HL-60 (cell line): ENCODE results near the gene PRDM16.

Experiments
- DNase-seq, 2 experiments: peaks; one replicate each; pipeline ENCODE4 v3.0.0-alpha.2; 2010 to 2020; ENCODE audit warnings: low read depth in 1 of 2, low spot score in 1 of 2
- H3K27ac ChIP-seq: fragments of 250-450 bp; sonication (Bioruptor Pico); replicated peaks from 2 replicates; pipeline ENCODE4 v1.5.1; 2020; ENCODE audit warnings: mild to moderate bottlenecking, moderate library complexity
- H3K27me3 ChIP-seq: fragments of 250-450 bp; sonication (Bioruptor Pico); 2 replicates; pipeline ENCODE4 v1.5.1; 2021; ENCODE audit warnings: mild to moderate bottlenecking, moderate library complexity; ENCODE audit not compliant: insufficient read depth, poor library complexity, severe bottlenecking
- H3K4me3 ChIP-seq: replicated peaks from 2 replicates; pipeline ENCODE4 v1.5.1; 2011; ENCODE audit warnings: mild to moderate bottlenecking, control low read depth, low read length; ENCODE audit not compliant: insufficient read depth
- CTCF ChIP-seq: IDR thresholded peaks from one replicate; pipeline ENCODE4 v1.5.1; 2011; ENCODE audit warnings: low read length, control low read depth, inconsistent platforms; ENCODE audit not compliant: insufficient read depth
- GABPA ChIP-seq: IDR thresholded peaks from 2 replicates; pipeline ENCODE4 v1.6.1; 2012; ENCODE audit warnings: low read depth
- POLR2AphosphoS5 ChIP-seq: IDR thresholded peaks from 2 replicates; pipeline ENCODE4 v1.6.1; 2012; ENCODE audit warnings: low read depth
- REST ChIP-seq: IDR thresholded peaks from 2 replicates; pipeline ENCODE4 v1.6.1; 2012; ENCODE audit warnings: low read depth; ENCODE audit not compliant: insufficient replicate concordance
- SPI1 ChIP-seq: IDR thresholded peaks from 2 replicates; pipeline ENCODE4 v1.6.1; 2012; ENCODE audit warnings: low read depth, mild to moderate bottlenecking, borderline replicate concordance

PRDM16 gene

GRCh38 chr1:3429320-3429719, 360.3 kb downstream of the PRDM16 start:
- H3K27ac ChIP-seq: no peak overlapping the region
- DNase-seq: no peak
- no peak overlapping the region for H3K4me3 ChIP-seq
- no peak for TF ChIP-seq SPI1
- no peak for TF ChIP-seq CTCF
- TF ChIP-seq GABPA: no peak
- no peak for TF ChIP-seq POLR2AphosphoS5
- no peak for TF ChIP-seq REST
- H3K27me3 ChIP-seq: peaks cover 1% of the 10 kb centered on the region

GRCh38 chr1:3429766-3430165, 360.8 kb downstream of the PRDM16 start:
- H3K27me3 ChIP-seq: peaks cover 2% of the 10 kb centered on the region
- no peak for TF ChIP-seq REST
- no peak for TF ChIP-seq GABPA
- no peak for TF ChIP-seq CTCF
- no peak for TF ChIP-seq SPI1
- no peak for TF ChIP-seq POLR2AphosphoS5
- no peak overlapping the region for H3K4me3 ChIP-seq
- DNase-seq: no peak
- H3K27ac ChIP-seq: no peak overlapping the region

GRCh38 chr1:3430406-3430805, 361.4 kb downstream of the PRDM16 start:
- H3K27me3 ChIP-seq: peaks cover 2% of the 10 kb centered on the region
- H3K27ac ChIP-seq: no peak overlapping the region
- TF ChIP-seq CTCF: no peak
- TF ChIP-seq GABPA: no peak
- no peak for TF ChIP-seq REST
- TF ChIP-seq POLR2AphosphoS5: no peak
- no peak for TF ChIP-seq SPI1
- DNase-seq: no peak
- H3K4me3 ChIP-seq: no peak overlapping the region
